HepG2 (cell line): ENCODE measurements around the gene ALKBH2. TPM values are rescaled to one million over a fixed set of nuclear protein-coding genes. Genes with fewer than 3 reads are reported as not detected.
A peak's percentile ranks its signal among the peaks of the same experiment; 100 is the strongest.

Experiments used
- ATF6 ChIP-seq: sonication (generic); formaldehyde crosslinking; conservative IDR thresholded peaks from 2 replicates; pipeline ENCODE4 v1.4.0; 2020; ENCODE audit warnings: missing genetic modification reagents
- BCLAF1 ChIP-seq: fragments of 450-650 bp; IDR thresholded peaks from 2 replicates; pipeline ENCODE4 v1.6.1; 2017; ENCODE audit warnings: mild to moderate bottlenecking
- CERS6 ChIP-seq: sonication (generic); formaldehyde crosslinking; IDR thresholded peaks from 2 replicates; pipeline ENCODE4 v1.5.0; 2020; ENCODE audit warnings: missing genetic modification reagents
- DNMT3B ChIP-seq: conservative IDR thresholded peaks from 2 replicates; pipeline ENCODE4 v1.6.1; 2016; ENCODE audit warnings: missing biosample characterization, control low read depth
- FOXM1 ChIP-seq: sonication (generic); formaldehyde crosslinking; IDR thresholded peaks from 2 replicates; pipeline ENCODE4 v1.5.0; 2020; ENCODE audit warnings: missing genetic modification reagents
- GFI1 ChIP-seq: sonication (generic); formaldehyde crosslinking; IDR thresholded peaks from 2 replicates; pipeline ENCODE4 v1.5.0; 2020; ENCODE audit warnings: missing genetic modification reagents, mild to moderate bottlenecking, borderline replicate concordance
- JUND ChIP-seq: sonication (generic); formaldehyde crosslinking; IDR thresholded peaks from 2 replicates; pipeline ENCODE4 v1.8.0; 2022; ENCODE audit warnings: mild to moderate bottlenecking, missing genetic modification reagents
- KMT2B ChIP-seq: IDR thresholded peaks from 2 replicates; pipeline ENCODE4 v1.6.1; 2016; ENCODE audit warnings: missing genetic modification reagents, missing compliant biosample characterization
- MXD3 ChIP-seq: IDR thresholded peaks from 2 replicates; pipeline ENCODE4 v1.6.1; 2016; ENCODE audit warnings: mild to moderate bottlenecking, missing biosample characterization, missing genetic modification reagents
- PRMT3 ChIP-seq: sonication (generic); formaldehyde crosslinking; IDR thresholded peaks from 2 replicates; pipeline ENCODE4 v1.8.1; 2022; ENCODE audit warnings: low read depth, mild to moderate bottlenecking, moderate library complexity, missing genetic modification reagents, borderline replicate concordance
- SMC3 ChIP-seq: IDR thresholded peaks from 2 replicates; pipeline ENCODE4 v1.6.1; 2011; ENCODE audit warnings: low read length, improper control_type of control experiment
- SNAPC5 ChIP-seq: sonication (generic); formaldehyde crosslinking; IDR thresholded peaks from 2 replicates; pipeline ENCODE4 v1.8.1; 2023; ENCODE audit warnings: mild to moderate bottlenecking, missing genetic modification reagents, borderline replicate concordance
- SRY ChIP-seq: sonication (generic); formaldehyde crosslinking; IDR thresholded peaks from 2 replicates; pipeline ENCODE4 v1.8.0; 2022; ENCODE audit warnings: mild to moderate bottlenecking, missing genetic modification reagents
- THAP7 ChIP-seq: sonication (generic); formaldehyde crosslinking; IDR thresholded peaks from 2 replicates; pipeline ENCODE4 v1.8.1; 2023; ENCODE audit warnings: mild to moderate bottlenecking, missing genetic modification reagents
- U2AF2 ChIP-seq: fragments of 200-400 bp; formaldehyde crosslinking; IDR thresholded peaks from 2 replicates; pipeline ENCODE4 v1.6.1; 2017; ENCODE audit warnings: low read depth, mild to moderate bottlenecking, low read length
- ZNF343 ChIP-seq: sonication (generic); formaldehyde crosslinking; IDR thresholded peaks from 2 replicates; pipeline ENCODE4 v1.4.0; 2020; ENCODE audit warnings: mild to moderate bottlenecking, missing genetic modification reagents
- ZNF576 ChIP-seq: sonication (generic); formaldehyde crosslinking; IDR thresholded peaks from 2 replicates; pipeline ENCODE4 v1.4.0; 2020; ENCODE audit warnings: mild to moderate bottlenecking, missing genetic modification reagents
- ZNF749 ChIP-seq: sonication (generic); formaldehyde crosslinking; IDR thresholded peaks from 2 replicates; pipeline ENCODE4 v1.8.0; 2022; ENCODE audit warnings: mild to moderate bottlenecking, missing genetic modification reagents, moderate library complexity, borderline replicate concordance
- ZNF772 ChIP-seq: sonication (generic); formaldehyde crosslinking; IDR thresholded peaks from 2 replicates; pipeline ENCODE4 v1.5.0; 2020; ENCODE audit warnings: mild to moderate bottlenecking, missing genetic modification reagents
- ZNF773 ChIP-seq: sonication (generic); formaldehyde crosslinking; IDR thresholded peaks from 2 replicates; pipeline ENCODE4 v1.4.0; 2020; ENCODE audit warnings: missing genetic modification reagents, borderline replicate concordance
- ZSCAN22 ChIP-seq: sonication (generic); formaldehyde crosslinking; IDR thresholded peaks from 2 replicates; pipeline ENCODE4 v1.4.0; 2020; ENCODE audit warnings: mild to moderate bottlenecking, missing genetic modification reagents
- polyA plus RNA-seq, 8 experiments: library from polyadenylated mRNA; depleted of rRNA in 3 of 8; stranded (reverse) in 7 of 8; unstranded in 1 of 8; fragments of >200 nt; fragmentation: Illumina TruSeq in 4 of 8; extraction: Trizol in 4 of 8; gene quantifications; 2 replicates each; pipeline versions ENCODE4 v1.2.1 to v1.2.3, GENCODE V29; 2011 to 2016; ENCODE audit warnings: low read depth in 4 of 8, missing spikeins in 1 of 8, mixed read lengths in 1 of 8; ENCODE audit not compliant: insufficient read depth in 1 of 8
- total RNA-seq, 5 experiments: library from RNA; depleted of rRNA; stranded (reverse); fragments of >200 nt; fragmentation: Illumina TruSeq; extraction: Trizol; gene quantifications; 2 replicates each; pipeline ENCODE4 v1.2.3, GENCODE V29; 2016; ENCODE audit warnings: low read depth in 1 of 5

Gene ALKBH2
- total and polyA plus RNA-seq, 2 of the 13 experiments (the other 11 are each of a cell fraction or from before 2014, with no cell fraction given), result 21.0 to 40.5 TPM

- TF ChIP-seq DNMT3B (no peak), SMC3 (no peak), MXD3 (CRISPR knock-in tag) (no peak), SRY (CRISPR knock-in tag) (no peak), ZSCAN22 (CRISPR knock-in tag) (no peak), ZNF576 (CRISPR knock-in tag) (no peak), U2AF2 (0 out of 2 replicates have a peak, but pooled peaks have one; percentile 50), KMT2B (CRISPR knock-in tag) (peak; percentile 97), ZNF773 (CRISPR knock-in tag) (no peak; the same call in 1 of the 2 replicates), PRMT3 (no peak), BCLAF1 (no peak), CERS6 (CRISPR knock-in tag) (no peak), ZNF772 (CRISPR knock-in tag) (peak; percentile 82; the same call in 1 of the 2 replicates), ZNF749 (peak; percentile 59; the same call in 1 of the 2 replicates), GFI1 (peak; percentile 56), SNAPC5 (CRISPR knock-in tag) (no peak), JUND (no peak; the same call in 1 of the 2 replicates), ZNF343 (CRISPR knock-in tag) (no peak), ATF6 (CRISPR knock-in tag) (no peak; the same call in 1 of the 2 replicates), FOXM1 (CRISPR knock-in tag) (no peak), THAP7 (CRISPR knock-in tag) (0 out of 2 replicates have a peak, but pooled peaks have one; percentile 21)
Measured at GRCh38 chr12:109052414-109053323, 40.6 kb downstream of the ALKBH2 start, which contains the start of gene USP30 (continued).
